ENCODE data around the gene CRABP2.

CRABP2 gene

GRCh38 chr1:156675210-156676113 is 29.9 kb downstream of the CRABP2 start:
- DNase-seq (ENCODE audit: insufficient read length, low spot score) (no peak), FAIRE-seq (no peak)

- no peak for DNase-seq (ENCODE audit: insufficient read length, low spot score)
- FAIRE-seq, result no peak
Measured at GRCh38 chr1:156673387-156674121, 31.8 kb downstream of the CRABP2 start.

- DNase-seq (ENCODE audit: insufficient read length, low spot score) (no peak), FAIRE-seq (no peak)
Measured at GRCh38 chr1:156671804-156672203, 33.6 kb downstream of the CRABP2 start.

GRCh38 chr1:156670791-156671190 is 34.6 kb downstream of the CRABP2 start:
- no peak for DNase-seq (ENCODE audit: insufficient read length, low spot score)
- FAIRE-seq, result no peak

- no peak for FAIRE-seq
- DNase-seq (ENCODE audit: insufficient read length, low spot score), result no peak
Measured at GRCh38 chr1:156670359-156670758, 35.0 kb downstream of the CRABP2 start.

GRCh38 chr1:156669794-156670193 is 35.6 kb downstream of the CRABP2 start:
- FAIRE-seq, result no peak
- no peak for DNase-seq (ENCODE audit: insufficient read length, low spot score)

GRCh38 chr1:156668801-156669637 is 36.4 kb downstream of the CRABP2 start:
- no peak for FAIRE-seq
- DNase-seq (ENCODE audit: insufficient read length, low spot score), result no peak

GRCh38 chr1:156667968-156668709 is 37.2 kb downstream of the CRABP2 start:
- DNase-seq (ENCODE audit: insufficient read length, low spot score) (no peak), FAIRE-seq (no peak)

GRCh38 chr1:156667610-156667967 is 37.8 kb downstream of the CRABP2 start:
- FAIRE-seq (no peak), DNase-seq (ENCODE audit: insufficient read length, low spot score) (no peak)

GRCh38 chr1:156666862-156667609 is 38.3 kb downstream of the CRABP2 start:
- no peak for DNase-seq (ENCODE audit: insufficient read length, low spot score)
- no peak for FAIRE-seq

- FAIRE-seq (no peak), DNase-seq (ENCODE audit: insufficient read length, low spot score) (no peak)
Measured at GRCh38 chr1:156665539-156665938, 39.8 kb downstream of the CRABP2 start.

- FAIRE-seq, result no peak
- DNase-seq (ENCODE audit: insufficient read length, low spot score), result no peak
Measured at GRCh38 chr1:156664767-156665411, 40.5 kb downstream of the CRABP2 start.

- DNase-seq (ENCODE audit: insufficient read length, low spot score) (no peak), FAIRE-seq (no peak)
Measured at GRCh38 chr1:156664046-156664766, 41.2 kb downstream of the CRABP2 start.

GRCh38 chr1:156663178-156663577 is 42.2 kb downstream of the CRABP2 start:
- FAIRE-seq (no peak), DNase-seq (ENCODE audit: insufficient read length, low spot score) (no peak)

- DNase-seq (ENCODE audit: insufficient read length, low spot score) (no peak), FAIRE-seq (no peak)
Measured at GRCh38 chr1:156662800-156663055, 42.7 kb downstream of the CRABP2 start.

- DNase-seq (ENCODE audit: insufficient read length, low spot score) (no peak), FAIRE-seq (no peak)
Measured at GRCh38 chr1:156662005-156662799, 43.2 kb downstream of the CRABP2 start.

GRCh38 chr1:156660752-156661112 is 44.7 kb downstream of the CRABP2 start:
- DNase-seq (ENCODE audit: insufficient read length, low spot score) (no peak), FAIRE-seq (no peak)

All from HTR-8/SVneo (cell line).